GM04504 (cell line): ENCODE data around the gene ERC1.
"Not testable (repeated sequence)": the region's sequence is repeated elsewhere in the genome, so short reads cannot be mapped to it uniquely, and the experiment has no call there.

ENCODE experiments used
- DNase-seq: peaks from one replicate; pipeline ENCODE4 v3.0.0-alpha.2; 2012; ENCODE audit warnings: low read depth

The ERC1 gene

GRCh38 chr12:981961-982360, 9.1 kb upstream of the ERC1 start:
- no peak for DNase-seq

GRCh38 chr12:988646-989045, 2.4 kb upstream of the ERC1 start:
- no peak for DNase-seq

DNA sequence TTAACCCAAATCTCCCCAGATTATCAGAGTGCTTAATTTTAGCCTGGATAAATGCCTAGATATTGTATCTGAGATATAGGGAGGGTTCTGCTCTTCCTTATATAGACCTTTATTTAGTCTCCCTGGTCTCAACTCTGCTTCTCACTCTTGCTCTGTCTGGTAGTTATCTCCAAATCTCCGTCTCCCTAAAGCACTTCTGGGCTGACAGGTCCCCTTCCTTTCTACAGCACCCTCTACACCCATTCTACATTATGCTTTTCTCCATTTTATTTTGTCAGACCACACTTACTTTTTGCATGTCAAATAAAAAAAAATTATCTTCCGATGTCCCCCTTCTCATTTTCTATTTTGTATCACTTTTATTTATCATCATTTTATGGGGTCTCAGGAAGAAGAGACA, 2.0 kb upstream of the ERC1 start:
- DNase-seq = no peak

DNA sequence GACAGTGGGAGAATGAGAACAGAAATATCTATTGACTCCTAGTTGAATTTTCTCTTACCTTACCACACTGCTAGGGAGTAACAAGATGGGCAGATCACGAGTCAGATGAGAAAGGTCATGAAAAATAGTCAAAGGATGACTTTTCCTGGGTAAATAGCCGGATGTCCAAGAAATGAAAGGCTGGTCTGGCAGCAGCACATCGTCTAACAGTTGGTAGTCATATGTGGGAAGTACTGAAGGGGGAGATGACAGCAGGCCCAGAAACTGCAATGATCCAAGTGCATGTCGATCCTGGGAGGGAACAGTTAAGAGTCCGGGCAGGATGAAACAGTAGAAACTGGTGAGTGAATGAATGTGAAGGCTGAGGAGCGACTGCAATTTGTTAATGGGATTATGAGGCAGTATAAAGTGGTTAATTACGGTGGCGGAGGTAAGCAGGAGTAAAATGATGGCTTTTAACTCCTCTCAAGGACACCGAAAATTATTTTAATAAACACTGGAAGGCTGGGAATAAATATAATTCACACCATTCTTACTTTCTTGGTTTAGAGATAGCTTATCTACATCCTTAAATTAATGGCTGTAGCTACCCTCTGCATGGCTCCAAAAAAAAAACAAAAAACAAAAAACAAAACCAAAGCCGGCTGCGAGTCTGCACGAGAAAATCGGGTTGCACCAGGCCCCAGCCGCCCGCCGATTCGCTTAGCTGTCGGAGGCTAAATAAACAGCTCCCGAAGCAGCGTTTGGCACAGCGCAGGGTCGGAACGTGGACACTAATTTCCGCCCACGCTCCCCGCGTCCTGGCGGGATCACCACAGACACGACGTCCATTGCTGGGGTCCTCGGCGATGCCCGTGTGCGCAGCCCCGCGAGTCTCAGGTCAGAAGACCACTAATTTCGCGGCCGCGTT, 1.0 kb upstream of the ERC1 start:
- DNase-seq = peak; percentile 72

GRCh38 chr12:991350-992333, 619 bp downstream of the ERC1 start:
- DNase-seq = no peak

GRCh38 chr12:992647-993046, 1.6 kb downstream of the ERC1 start:
- no peak for DNase-seq

GRCh38 chr12:996881-997280, 5.9 kb downstream of the ERC1 start:
- DNase-seq = no peak

DNA sequence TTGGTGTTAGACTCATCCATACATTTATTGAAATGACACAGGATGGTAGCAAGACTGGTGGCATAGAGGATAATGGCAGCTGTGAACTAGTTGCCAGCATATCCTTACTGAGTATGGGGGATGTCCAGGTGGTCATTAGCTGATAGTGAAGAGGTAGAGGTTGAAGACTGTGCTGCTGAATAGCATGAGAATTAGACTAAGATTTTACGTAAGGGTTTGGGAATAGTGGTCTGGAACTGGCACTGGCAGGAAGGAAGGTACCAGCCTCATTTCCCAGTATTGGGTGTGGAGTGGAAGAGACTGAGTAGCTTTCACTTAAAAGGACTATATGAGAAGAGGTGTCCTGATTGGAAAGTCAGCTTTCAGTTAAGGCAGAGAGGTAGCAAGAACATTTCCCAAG, 6.5 kb downstream of the ERC1 start:
- DNase-seq = no peak

- no peak for DNase-seq
These were observed 7.2 kb downstream of the ERC1 start for GRCh38 chr12:998020-998874.

- DNase-seq = not testable (repeated sequence)
These were observed 8.7 kb downstream of the ERC1 start for GRCh38 chr12:999736-1000135.

- DNase-seq = no peak
These were observed 10.5 kb downstream of the ERC1 start for GRCh38 chr12:1001507-1001906.

DNA sequence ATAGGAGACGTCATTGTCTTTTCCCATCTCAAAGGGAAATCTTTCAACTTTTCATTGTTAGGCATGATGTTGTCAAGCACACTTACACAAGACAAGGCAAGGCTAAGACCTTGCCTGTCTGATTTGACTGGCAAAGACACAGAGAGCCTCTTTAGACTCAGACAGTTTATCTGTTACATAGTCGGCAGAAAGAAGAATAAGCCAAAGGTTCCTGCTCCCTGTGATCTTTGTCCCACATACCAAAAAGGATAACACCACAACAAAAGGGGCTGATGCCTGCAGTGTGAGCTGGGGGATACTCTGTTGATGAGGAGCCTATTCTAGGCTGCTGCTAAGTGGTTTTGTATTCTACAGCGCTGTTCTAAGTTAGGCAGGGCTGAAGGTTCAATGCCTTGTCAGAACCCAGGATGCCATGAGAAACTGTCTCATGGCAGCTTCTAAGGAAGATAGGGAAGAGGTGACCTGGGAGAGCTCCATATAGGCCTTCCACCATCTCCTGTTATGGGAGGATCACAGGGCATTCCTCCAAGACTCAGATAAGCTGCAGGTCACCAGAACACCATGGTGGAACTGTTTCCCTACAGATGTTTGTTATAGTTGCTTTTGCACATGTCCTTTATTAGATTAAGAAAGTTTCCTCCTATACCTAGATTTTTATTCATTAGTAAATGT, 12.7 kb downstream of the ERC1 start:
- DNase-seq = no peak

- no peak for DNase-seq
These were observed 15.2 kb downstream of the ERC1 start for GRCh38 chr12:1006255-1006654.

DNA sequence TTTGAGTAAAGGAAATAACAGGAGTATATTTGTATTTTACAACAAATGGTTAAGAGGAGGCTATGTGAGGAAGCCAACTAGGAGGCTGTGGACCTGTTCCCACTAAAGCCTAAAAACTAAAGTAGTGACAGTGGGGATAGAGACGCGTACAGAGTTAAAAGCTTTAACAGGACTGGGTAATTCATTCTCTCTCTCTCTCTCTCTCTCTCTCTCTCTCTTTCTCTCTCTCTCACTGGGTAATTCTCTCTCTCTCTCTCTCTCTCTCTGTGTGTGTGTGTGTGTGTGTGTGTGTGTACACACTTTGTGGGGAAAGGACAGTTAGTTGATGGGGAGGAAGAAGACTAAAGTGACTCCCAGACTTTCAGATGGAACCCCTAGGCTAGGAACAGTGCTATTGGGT, 16.3 kb downstream of the ERC1 start:
- no peak for DNase-seq

DNA sequence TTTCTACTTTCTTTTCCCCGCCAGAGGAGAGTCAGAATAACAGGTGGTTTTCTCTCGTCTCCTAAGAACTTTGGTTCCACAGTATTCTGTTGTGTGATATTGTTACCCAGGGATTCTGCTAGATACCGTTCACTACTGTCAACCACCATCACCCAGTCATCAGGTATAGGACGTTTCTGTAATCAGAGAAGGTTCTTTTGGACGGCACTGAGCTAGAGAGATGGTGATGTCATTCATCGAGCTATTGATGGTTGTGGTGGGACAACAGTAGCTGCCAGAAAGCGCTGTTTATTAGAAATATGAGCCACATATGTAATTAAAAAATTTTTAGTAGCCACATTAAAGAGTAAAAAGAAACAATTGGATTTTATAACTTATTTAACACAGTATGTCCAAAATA, 17.0 kb downstream of the ERC1 start:
- DNase-seq = no peak

DNA sequence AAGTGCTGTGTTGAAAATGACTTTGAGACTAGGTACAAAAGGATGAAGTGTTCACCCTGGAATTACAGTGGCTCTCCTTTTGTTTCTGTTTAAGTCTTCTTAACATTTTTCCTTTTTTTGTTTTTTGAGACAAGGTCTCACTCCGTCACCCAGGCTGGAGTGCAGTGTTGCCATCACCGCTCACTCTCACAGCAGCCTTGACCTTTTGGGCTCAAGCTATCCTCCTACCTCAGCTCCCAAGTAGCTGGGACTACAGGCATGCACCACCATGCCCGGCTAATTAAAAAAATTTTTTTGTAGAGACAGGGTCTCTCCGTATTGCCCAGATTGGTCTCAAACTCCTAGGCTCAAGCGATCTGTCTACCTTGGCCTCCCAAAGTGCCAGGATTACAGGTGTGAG, 20.1 kb downstream of the ERC1 start:
- no peak for DNase-seq

DNA sequence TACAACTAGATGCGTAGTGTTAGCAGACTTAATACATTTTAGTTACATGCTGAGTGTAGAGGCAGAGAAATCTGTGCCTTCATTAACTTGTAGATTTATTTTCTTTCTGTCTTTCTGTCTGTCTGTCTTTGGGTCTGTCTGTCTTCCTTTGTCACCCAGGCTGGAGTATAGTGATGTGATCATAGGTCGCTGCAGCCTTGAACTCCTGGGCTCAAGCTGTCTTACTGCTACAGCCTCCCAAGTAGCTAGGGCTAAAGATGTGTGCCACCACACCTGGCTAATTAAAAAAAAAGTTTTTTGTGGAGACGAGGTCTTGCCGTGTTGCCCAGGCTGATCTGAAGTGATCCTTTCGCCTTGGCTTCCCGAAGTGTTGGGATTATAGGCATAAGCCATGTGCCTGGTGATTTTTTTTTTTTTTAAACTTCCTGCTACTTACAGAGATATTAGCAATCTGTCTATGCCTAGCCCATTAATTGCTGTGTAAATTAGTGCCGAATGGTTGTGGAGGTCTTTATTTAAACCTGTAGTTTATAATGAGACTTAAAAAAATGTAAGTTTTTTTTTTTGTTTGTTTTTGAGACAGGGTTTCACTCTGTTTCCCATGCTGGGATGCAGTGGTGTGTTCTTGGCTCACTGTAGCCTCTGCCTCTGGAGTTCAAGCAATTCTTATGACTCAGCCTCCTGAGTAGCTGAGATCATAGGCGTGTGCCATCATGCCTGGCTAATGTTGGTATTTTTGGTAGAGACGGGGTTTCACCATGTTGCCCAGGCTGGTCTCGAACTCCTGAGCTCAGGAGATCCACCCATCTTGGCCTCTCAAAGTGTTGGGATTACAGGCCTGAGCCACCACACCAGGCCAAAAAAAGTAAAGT, 22.8 kb downstream of the ERC1 start:
- DNase-seq = peak; percentile 54

DNA sequence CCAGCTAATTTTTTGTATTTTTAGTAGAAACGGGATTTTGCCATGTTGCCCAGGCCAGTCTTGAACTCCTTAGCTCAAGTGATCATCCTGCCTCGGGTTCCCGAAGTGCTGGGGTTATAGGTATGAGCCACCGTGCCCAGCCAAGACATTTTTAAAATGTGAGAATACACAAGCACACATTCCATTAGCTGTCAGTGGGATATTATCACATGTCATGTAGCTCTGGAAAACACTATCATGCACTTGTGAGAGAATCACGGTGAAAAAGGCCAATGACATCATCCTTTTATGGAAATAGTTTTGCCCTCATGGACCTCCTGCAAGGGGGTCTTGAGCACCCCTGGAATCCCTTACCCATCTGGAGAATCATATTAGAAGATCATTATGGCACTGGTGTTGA, 28.3 kb downstream of the ERC1 start:
- no peak for DNase-seq

DNA sequence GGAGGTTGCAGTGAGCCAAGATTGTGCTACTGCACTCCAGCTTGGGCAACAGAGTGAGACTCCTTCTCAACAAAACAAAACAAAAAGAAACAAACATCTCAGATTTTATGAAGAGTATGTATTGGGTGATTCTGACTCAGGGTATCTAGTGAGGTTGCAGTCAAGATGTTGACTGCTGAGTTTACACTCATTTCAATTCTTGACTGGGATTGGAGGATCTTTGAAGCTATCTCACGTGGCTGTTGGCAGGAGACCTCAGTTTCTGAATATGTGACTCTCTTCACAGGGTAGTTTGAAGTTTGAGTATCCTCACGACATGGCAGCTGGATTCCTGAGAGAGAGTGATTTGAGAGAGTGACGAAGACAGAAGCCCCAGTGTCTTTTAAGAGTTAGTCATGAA, 29.4 kb downstream of the ERC1 start:
- DNase-seq = no peak
